HEK293 (cell line): Measurements from ENCODE around the gene NEK9.

Experiments
- CTCF ChIA-PET: fragments of 350-600 bp; formaldehyde crosslinking; extraction: SDS; loops from one replicate; lab custom pipeline; 2021; ENCODE audit warnings: antibody characterized with exemption; lab: Yijun Ruan, JAX
- POLR2A ChIA-PET: fragments of 300-600 bp; formaldehyde crosslinking; extraction: SDS; loops from one replicate; lab custom pipeline; 2020; ENCODE audit warnings: antibody characterized with exemption, inconsistent platforms; lab: Yijun Ruan, JAX
- H3K27ac ChIP-seq: fragments of 200-500 bp; sonication (Bioruptor generic); 2 replicates; pipeline ENCODE4 v1.5.1; 2014; ENCODE audit warnings: low read depth, low read length, control low read depth, inconsistent platforms; ENCODE audit errors: extremely low read depth
- H3K36me3 ChIP-seq, 2 experiments: fragments of 200-500 bp in 1 of 2; sonication (Bioruptor generic) in 1 of 2; 1 replicate in 1 of 2; 2 replicates in 1 of 2; pipeline ENCODE4 v1.5.1; 2014 to 2017; ENCODE audit warnings: inconsistent platforms in 2 of 2, low read length in 2 of 2; ENCODE audit not compliant: control insufficient read depth in 2 of 2, insufficient read depth in 1 of 2
- H3K4me1 ChIP-seq: fragments of 200-500 bp; sonication (Bioruptor generic); 2 replicates; pipeline ENCODE4 v1.5.1; 2014; ENCODE audit warnings: mild to moderate bottlenecking, low read length, inconsistent platforms; ENCODE audit not compliant: control insufficient read depth, insufficient read depth
- H3K4me3 ChIP-seq: 2 replicates; pipeline ENCODE4 v1.5.1; 2011; ENCODE audit warnings: low read depth, mild to moderate bottlenecking, control low read depth, low read length, moderate library complexity
- H3K9me3 ChIP-seq: fragments of 200-500 bp; sonication (Bioruptor generic); 2 replicates; pipeline ENCODE4 v1.5.1; 2014; ENCODE audit warnings: low read depth, low read length, inconsistent platforms; ENCODE audit not compliant: control insufficient read depth, insufficient read depth
- HOXA7 ChIP-seq: sonication (generic); formaldehyde crosslinking; IDR thresholded peaks from 2 replicates; pipeline ENCODE4 v1.8.1; 2022; ENCODE audit warnings: missing genetic modification reagents, borderline replicate concordance
- OSR2 ChIP-seq: fragments of 450-650 bp; formaldehyde crosslinking; IDR thresholded peaks from 2 replicates; pipeline ENCODE4 v1.5.1; 2016; ENCODE audit warnings: missing biosample characterization, missing genetic modification characterization
- SCRT2 ChIP-seq: fragments of 450-650 bp; formaldehyde crosslinking; IDR thresholded peaks from 2 replicates; pipeline ENCODE4 v1.5.1; 2016; ENCODE audit warnings: missing biosample characterization, missing genetic modification characterization
- WT1 ChIP-seq: fragments of 450-650 bp; formaldehyde crosslinking; IDR thresholded peaks from 2 replicates; pipeline ENCODE4 v1.5.1; 2016; ENCODE audit warnings: missing biosample characterization, missing genetic modification characterization
- ZBTB1 ChIP-seq: fragments of 450-650 bp; formaldehyde crosslinking; IDR thresholded peaks from 2 replicates; pipeline ENCODE4 v1.5.1; 2016; ENCODE audit warnings: missing biosample characterization, missing genetic modification characterization
- ZBTB10 ChIP-seq: fragments of 450-650 bp; formaldehyde crosslinking; IDR thresholded peaks from 2 replicates; pipeline ENCODE4 v1.5.1; 2016; ENCODE audit warnings: missing biosample characterization, missing genetic modification characterization
- ZFP41 ChIP-seq: fragments of 450-650 bp; formaldehyde crosslinking; IDR thresholded peaks from 2 replicates; pipeline ENCODE4 v1.5.1; 2016; ENCODE audit warnings: missing biosample characterization, missing genetic modification characterization, borderline replicate concordance
- ZNF133 ChIP-seq: fragments of 450-650 bp; formaldehyde crosslinking; IDR thresholded peaks from 2 replicates; pipeline ENCODE4 v1.5.1; 2016; ENCODE audit warnings: missing biosample characterization, missing genetic modification characterization
- ZNF169 ChIP-seq: fragments of 450-650 bp; formaldehyde crosslinking; IDR thresholded peaks from 2 replicates; pipeline ENCODE4 v1.5.1; 2016; ENCODE audit warnings: missing biosample characterization, missing genetic modification characterization
- ZNF202 ChIP-seq: fragments of 450-650 bp; formaldehyde crosslinking; IDR thresholded peaks from 2 replicates; pipeline ENCODE4 v1.5.1; 2016; ENCODE audit warnings: missing biosample characterization, missing genetic modification characterization, borderline replicate concordance
- ZNF280D ChIP-seq: fragments of 450-650 bp; formaldehyde crosslinking; IDR thresholded peaks from 2 replicates; pipeline ENCODE4 v1.5.1; 2016; ENCODE audit warnings: missing biosample characterization, missing genetic modification characterization
- ZNF354C ChIP-seq: fragments of 450-650 bp; formaldehyde crosslinking; IDR thresholded peaks from 2 replicates; pipeline ENCODE4 v1.5.1; 2016; ENCODE audit warnings: missing biosample characterization, missing genetic modification characterization, low read depth, borderline replicate concordance
- ZNF394 ChIP-seq: fragments of 450-650 bp; formaldehyde crosslinking; IDR thresholded peaks from 2 replicates; pipeline ENCODE4 v1.5.1; 2016; ENCODE audit warnings: missing biosample characterization, missing genetic modification characterization, mild to moderate bottlenecking, moderate library complexity, borderline replicate concordance
- ZNF529 ChIP-seq: fragments of 450-650 bp; formaldehyde crosslinking; IDR thresholded peaks from 2 replicates; pipeline ENCODE4 v1.5.1; 2017; ENCODE audit warnings: missing genetic modification characterization, missing biosample characterization; ENCODE audit not compliant: insufficient replicate concordance
- ZNF555 ChIP-seq: fragments of 450-650 bp; formaldehyde crosslinking; conservative IDR thresholded peaks from 2 replicates; pipeline ENCODE4 v1.5.1; 2017; ENCODE audit warnings: missing biosample characterization, mild to moderate bottlenecking, missing genetic modification characterization, inconsistent platforms
- ZNF561 ChIP-seq: fragments of 450-650 bp; IDR thresholded peaks from 2 replicates; pipeline ENCODE4 v1.5.1; 2018; ENCODE audit warnings: missing biosample characterization, missing genetic modification characterization, borderline replicate concordance
- ZNF626 ChIP-seq: fragments of 450-650 bp; sonication (Bioruptor Pico); formaldehyde crosslinking; IDR thresholded peaks from 2 replicates; pipeline ENCODE4 v1.5.1; 2018; ENCODE audit warnings: missing biosample characterization, missing genetic modification characterization, inconsistent platforms
- ZNF747 ChIP-seq: fragments of 450-650 bp; formaldehyde crosslinking; IDR thresholded peaks from 2 replicates; pipeline ENCODE4 v1.5.1; 2016; ENCODE audit warnings: missing biosample characterization, missing genetic modification characterization
- ZXDB ChIP-seq: fragments of 450-650 bp; formaldehyde crosslinking; IDR thresholded peaks from 2 replicates; pipeline ENCODE4 v1.5.1; 2016; ENCODE audit warnings: missing biosample characterization, missing genetic modification characterization
- TF ChIP-seq, protein P1 (sequence below): fragments of 450-650 bp; formaldehyde crosslinking; IDR thresholded peaks from 2 replicates; pipeline ENCODE4 v1.5.1; 2016; ENCODE audit warnings: missing biosample characterization, missing genetic modification characterization
- TF ChIP-seq, protein P2 (sequence below): fragments of 450-650 bp; formaldehyde crosslinking; IDR thresholded peaks from 2 replicates; pipeline ENCODE4 v1.5.1; 2016; ENCODE audit warnings: missing biosample characterization, missing genetic modification characterization
- TF ChIP-seq, protein P3 (sequence below): fragments of 450-650 bp; IDR thresholded peaks from 2 replicates; pipeline ENCODE4 v1.5.1; 2018; ENCODE audit warnings: missing biosample characterization, missing genetic modification characterization
- TF ChIP-seq, protein P4 (sequence below): fragments of 450-650 bp; formaldehyde crosslinking; IDR thresholded peaks from 2 replicates; pipeline ENCODE4 v1.5.1; 2016; ENCODE audit warnings: missing biosample characterization, missing genetic modification characterization

NEK9 gene

DNA sequence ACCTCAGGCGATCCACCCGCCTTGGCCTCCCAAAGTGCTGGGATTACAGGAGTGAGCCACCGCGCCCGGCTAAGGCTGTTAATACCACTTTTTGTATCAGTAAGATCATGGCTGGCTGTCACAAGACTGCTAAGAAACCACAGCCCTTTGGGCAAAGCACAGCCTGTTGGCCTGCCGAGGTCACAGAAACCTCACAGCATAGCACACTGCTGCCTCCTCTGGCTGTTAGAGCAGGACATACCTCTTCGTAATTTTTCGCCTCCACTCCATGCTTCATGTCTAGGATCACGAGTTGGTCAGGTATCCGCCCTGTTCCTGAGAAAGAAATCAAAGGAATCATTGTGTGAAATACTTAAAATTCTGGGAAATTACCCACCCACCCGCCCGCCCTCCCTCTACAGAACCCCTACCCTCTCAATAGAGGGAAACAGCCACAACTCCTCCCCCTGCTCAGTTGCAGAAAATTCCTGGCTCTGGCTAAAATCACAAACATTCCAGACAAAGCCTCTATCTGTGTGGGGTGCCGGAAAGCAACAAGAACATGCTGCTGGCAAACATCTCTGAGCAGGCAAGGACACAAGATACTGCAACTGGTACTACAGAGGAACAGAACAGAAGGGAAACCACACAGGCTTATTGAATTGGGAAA is 20.7 kb upstream of the NEK9 start:
- Histone ChIP-seq H3K4me1 (0 out of 2 replicates have a peak, but pooled peaks cover 2% of the 10 kb centered on the region), H3K9me3 (no peaks in the 10 kb centered on the region), H3K4me3 (no peak overlapping the region), H3K36me3 (peaks cover 23 to 51% of the 10 kb centered on the region in 2 experiments; a peak in 2 of 3 replicates), H3K27ac (no peak overlapping the region)
- POLR2A ChIA-PET: interaction anchor here (1.0 kb wide), 1 partner anchor 14 kb away, joined by 3 read pairs; no protein-coding TSS in a partner anchor
- TF ChIP-seq ZNF626 (no peak), ZNF747 (tag by site-specific recombination) (no peak), HOXA7 (CRISPR knock-in tag) (no peak), WT1 (tag by site-specific recombination) (no peak), ZNF133 (no peak), ZBTB1 (tag by site-specific recombination) (no peak), ZNF280D (tag by site-specific recombination) (no peak), ZBTB10 (no peak), ZNF561 (tag by site-specific recombination) (no peak)
- TF ChIP-seq, protein P1, sequence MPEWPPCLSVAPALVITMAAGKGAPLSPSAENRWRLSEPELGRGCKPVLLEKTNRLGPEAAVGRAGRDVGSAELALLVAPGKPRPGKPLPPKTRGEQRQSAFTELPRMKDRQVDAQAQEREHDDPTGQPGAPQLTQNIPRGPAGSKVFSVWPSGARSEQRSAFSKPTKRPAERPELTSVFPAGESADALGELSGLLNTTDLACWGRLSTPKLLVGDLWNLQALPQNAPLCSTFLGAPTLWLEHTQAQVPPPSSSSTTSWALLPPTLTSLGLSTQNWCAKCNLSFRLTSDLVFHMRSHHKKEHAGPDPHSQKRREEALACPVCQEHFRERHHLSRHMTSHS: no peak
- TF ChIP-seq, protein P2, sequence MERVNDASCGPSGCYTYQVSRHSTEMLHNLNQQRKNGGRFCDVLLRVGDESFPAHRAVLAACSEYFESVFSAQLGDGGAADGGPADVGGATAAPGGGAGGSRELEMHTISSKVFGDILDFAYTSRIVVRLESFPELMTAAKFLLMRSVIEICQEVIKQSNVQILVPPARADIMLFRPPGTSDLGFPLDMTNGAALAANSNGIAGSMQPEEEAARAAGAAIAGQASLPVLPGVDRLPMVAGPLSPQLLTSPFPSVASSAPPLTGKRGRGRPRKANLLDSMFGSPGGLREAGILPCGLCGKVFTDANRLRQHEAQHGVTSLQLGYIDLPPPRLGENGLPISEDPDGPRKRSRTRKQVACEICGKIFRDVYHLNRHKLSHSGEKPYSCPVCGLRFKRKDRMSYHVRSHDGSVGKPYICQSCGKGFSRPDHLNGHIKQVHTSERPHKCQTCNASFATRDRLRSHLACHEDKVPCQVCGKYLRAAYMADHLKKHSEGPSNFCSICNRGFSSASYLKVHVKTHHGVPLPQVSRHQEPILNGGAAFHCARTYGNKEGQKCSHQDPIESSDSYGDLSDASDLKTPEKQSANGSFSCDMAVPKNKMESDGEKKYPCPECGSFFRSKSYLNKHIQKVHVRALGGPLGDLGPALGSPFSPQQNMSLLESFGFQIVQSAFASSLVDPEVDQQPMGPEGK: no peak
- CTCF ChIA-PET: interaction anchor here (1.0 kb wide), 1 partner anchor 148 kb away, joined by 4 read pairs; no protein-coding TSS in a partner anchor

- POLR2A ChIA-PET: no interaction called here
- TF ChIP-seq, protein P3, sequence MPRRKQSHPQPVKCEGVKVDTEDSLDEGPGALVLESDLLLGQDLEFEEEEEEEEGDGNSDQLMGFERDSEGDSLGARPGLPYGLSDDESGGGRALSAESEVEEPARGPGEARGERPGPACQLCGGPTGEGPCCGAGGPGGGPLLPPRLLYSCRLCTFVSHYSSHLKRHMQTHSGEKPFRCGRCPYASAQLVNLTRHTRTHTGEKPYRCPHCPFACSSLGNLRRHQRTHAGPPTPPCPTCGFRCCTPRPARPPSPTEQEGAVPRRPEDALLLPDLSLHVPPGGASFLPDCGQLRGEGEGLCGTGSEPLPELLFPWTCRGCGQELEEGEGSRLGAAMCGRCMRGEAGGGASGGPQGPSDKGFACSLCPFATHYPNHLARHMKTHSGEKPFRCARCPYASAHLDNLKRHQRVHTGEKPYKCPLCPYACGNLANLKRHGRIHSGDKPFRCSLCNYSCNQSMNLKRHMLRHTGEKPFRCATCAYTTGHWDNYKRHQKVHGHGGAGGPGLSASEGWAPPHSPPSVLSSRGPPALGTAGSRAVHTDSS: no peak
- TF ChIP-seq ZNF354C (tag by site-specific recombination) (no peak), ZFP41 (tag by site-specific recombination) (no peak), ZNF394 (tag by site-specific recombination) (no peak), ZXDB (tag by site-specific recombination) (no peak), ZNF169 (tag by site-specific recombination) (no peak), ZNF202 (no peak), SCRT2 (tag by site-specific recombination) (no peak), OSR2 (tag by site-specific recombination) (no peak), ZNF529 (tag by site-specific recombination) (no peak), ZNF555 (no peak)
- TF ChIP-seq, protein P4, sequence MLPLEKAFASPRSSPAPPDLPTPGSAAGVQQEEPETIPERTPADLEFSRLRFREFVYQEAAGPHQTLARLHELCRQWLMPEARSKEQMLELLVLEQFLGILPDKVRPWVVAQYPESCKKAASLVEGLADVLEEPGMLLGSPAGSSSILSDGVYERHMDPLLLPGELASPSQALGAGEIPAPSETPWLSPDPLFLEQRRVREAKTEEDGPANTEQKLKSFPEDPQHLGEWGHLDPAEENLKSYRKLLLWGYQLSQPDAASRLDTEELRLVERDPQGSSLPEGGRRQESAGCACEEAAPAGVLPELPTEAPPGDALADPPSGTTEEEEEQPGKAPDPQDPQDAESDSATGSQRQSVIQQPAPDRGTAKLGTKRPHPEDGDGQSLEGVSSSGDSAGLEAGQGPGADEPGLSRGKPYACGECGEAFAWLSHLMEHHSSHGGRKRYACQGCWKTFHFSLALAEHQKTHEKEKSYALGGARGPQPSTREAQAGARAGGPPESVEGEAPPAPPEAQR (tag by site-specific recombination): no peak
Observed at GRCh38 chr14:75144944-75145343, 18.1 kb upstream of the NEK9 start.

More at GRCh38 chr14:75144944-75145343, 18.1 kb upstream of the NEK9 start:
- no peak overlapping the region for H3K4me3 ChIP-seq
- H3K36me3 ChIP-seq: peaks cover 12 to 36% of the 10 kb centered on the region in 2 experiments
- H3K9me3 ChIP-seq: no peaks in the 10 kb centered on the region
- CTCF ChIA-PET: no interaction called here
- H3K4me1 ChIP-seq: 0 out of 2 replicates have a peak, but pooled peaks cover 3% of the 10 kb centered on the region
- H3K27ac ChIP-seq: no peak overlapping the region
